ENCODE results near the gene NTM.

Gene NTM

DNA sequence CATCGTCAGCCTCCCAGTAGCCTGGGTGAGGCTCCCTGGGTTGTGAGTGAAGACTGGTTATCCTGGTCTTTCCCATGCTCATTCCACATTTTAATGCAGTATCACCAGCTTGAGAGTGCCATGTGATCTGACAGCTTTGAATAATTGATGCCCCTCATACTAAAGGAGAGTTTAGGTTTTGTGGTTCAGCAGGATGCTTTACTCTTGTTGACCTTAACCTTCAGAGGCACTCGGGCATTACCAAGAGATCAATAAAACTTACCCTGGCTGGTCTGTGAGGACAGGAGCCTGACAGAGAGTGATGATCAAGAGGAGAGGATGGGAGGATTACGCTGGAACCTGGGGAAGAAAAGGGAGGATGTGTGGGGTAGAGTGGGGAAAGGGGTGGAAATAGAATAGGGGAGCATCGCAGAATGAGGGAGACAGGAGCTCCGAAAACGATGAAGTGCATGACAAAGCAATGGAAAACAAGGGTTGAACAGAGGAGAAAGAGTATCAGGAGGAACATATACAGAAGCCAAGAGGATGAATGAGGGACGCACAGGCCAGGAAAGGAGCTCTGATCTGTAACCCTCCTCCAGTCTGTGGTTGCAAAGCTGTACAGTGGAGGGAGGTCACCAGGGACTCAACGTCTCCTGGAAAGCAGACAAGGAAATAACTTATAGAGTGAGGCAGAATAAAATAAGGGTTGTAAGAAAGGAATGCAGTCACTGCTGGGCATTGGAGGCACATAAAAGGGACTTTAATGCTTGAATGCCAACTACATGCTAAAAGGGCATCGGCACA is 594.5 kb downstream of the NTM start:
- in situ Hi-C loops (cut with HindIII; ENCODE audit: low sequenced_read_pairs): no loop called here
- TF ChIP-seq, protein P1, sequence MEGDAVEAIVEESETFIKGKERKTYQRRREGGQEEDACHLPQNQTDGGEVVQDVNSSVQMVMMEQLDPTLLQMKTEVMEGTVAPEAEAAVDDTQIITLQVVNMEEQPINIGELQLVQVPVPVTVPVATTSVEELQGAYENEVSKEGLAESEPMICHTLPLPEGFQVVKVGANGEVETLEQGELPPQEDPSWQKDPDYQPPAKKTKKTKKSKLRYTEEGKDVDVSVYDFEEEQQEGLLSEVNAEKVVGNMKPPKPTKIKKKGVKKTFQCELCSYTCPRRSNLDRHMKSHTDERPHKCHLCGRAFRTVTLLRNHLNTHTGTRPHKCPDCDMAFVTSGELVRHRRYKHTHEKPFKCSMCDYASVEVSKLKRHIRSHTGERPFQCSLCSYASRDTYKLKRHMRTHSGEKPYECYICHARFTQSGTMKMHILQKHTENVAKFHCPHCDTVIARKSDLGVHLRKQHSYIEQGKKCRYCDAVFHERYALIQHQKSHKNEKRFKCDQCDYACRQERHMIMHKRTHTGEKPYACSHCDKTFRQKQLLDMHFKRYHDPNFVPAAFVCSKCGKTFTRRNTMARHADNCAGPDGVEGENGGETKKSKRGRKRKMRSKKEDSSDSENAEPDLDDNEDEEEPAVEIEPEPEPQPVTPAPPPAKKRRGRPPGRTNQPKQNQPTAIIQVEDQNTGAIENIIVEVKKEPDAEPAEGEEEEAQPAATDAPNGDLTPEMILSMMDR (IDR thresholded peaks at IDR 0.05; ENCODE audit: low read depth, low read length): no peak
- DNase-seq (ENCODE audit: low read depth, low spot score): no peak
- H3K4me3 ChIP-seq (ENCODE audit: low read depth, low read length): no peak overlapping the region

DNA sequence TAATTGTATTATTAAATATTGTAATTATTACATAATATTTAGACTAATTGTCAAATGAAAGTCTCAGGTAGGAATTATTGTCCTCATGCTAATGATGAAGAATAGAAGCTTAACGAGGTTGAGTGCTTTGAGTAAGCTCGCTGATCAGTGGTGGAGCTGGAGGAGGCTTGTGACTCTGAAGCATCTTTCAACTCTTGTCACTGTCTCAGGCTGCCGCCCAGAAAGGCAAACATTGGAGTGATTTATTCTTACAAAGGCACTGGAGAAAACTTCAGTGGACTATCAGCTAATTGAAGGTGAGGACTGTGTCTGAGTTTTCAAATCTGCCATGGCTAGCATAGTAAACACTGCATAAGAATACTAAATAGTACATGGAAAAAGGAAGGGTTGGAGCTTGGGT is 595.1 kb downstream of the NTM start:
- in situ Hi-C loops (cut with HindIII; ENCODE audit: low sequenced_read_pairs): no loop called here
- no peak overlapping the region for H3K4me3 ChIP-seq (ENCODE audit: low read depth, low read length)
- DNase-seq (ENCODE audit: low read depth, low spot score): no peak
- TF ChIP-seq, protein P1 (IDR thresholded peaks at IDR 0.05; ENCODE audit: low read depth, low read length): no peak

DNA sequence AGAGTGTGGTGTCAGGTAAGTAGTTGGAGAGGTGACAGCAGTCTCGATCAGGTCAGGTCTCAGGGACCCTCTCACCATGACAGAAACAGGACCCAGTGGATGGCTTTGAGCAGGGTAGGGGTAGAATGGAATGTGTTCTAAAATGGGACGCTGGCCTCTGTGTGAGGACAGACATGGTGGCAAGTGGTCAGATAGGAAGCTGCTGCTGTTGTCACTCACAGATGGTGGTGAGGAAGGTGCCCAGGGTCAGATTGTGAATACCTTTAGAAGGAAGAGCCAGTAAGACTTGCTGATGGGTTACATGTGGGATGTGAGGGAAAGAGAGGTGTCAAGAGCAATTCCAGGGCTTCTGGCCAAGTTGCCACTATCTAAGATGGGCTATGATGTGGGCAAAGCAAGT is 596.3 kb downstream of the NTM start:
- no peak overlapping the region for H3K4me3 ChIP-seq (ENCODE audit: low read depth, low read length)
- no peak for DNase-seq (ENCODE audit: low read depth, low spot score)
- in situ Hi-C loops (cut with HindIII; ENCODE audit: low sequenced_read_pairs): no loop called here
- TF ChIP-seq, protein P1 (IDR thresholded peaks at IDR 0.05; ENCODE audit: low read depth, low read length): no peak

DNA sequence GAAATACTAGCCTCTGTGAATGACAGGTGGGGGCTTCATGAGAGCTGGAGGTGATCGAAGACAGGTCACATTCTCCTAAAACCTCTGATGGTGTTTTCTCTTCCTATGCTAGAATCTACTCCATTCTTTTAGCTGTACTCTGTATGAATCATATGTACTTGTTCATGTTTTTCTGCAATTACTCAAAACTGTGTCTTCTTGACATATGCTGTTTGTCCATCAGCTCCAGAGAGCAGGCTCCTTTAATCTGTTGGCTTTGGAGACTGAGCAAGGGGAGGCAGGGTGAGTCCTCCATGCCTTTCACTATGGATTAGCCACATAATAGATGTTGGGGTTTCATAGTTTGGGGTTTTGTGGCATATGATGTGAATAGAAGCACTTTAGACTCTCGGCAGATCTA is 598.8 kb downstream of the NTM start:
- TF ChIP-seq, protein P1 (IDR thresholded peaks at IDR 0.05; ENCODE audit: low read depth, low read length): no peak
- DNase-seq (ENCODE audit: low read depth, low spot score): no peak
- H3K4me3 ChIP-seq (ENCODE audit: low read depth, low read length): no peak overlapping the region
- in situ Hi-C loops (cut with HindIII; ENCODE audit: low sequenced_read_pairs): no loop called here

DNA sequence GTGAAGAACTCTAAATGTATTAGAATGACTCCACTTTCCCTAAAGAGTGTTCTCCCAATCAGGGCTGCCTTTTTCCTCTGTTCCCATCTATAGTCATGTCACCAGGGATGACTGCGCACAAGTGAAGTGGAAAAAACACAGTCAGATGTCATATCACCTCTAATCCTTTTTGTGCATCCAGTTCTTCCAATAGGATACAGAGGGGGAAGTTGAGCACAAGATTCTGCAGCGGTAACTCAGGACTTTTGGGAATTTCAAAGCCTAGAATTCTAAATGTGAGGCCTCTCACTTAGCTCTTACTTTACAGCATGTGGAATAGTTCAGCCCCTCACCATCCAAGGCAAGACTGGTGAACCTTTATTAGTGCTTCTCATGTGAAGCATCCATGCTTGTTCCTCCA is 602.6 kb downstream of the NTM start:
- no peak overlapping the region for H3K4me3 ChIP-seq (ENCODE audit: low read depth, low read length)
- DNase-seq (ENCODE audit: low read depth, low spot score): no peak
- in situ Hi-C loops (cut with HindIII; ENCODE audit: low sequenced_read_pairs): no loop called here
- TF ChIP-seq, protein P1 (IDR thresholded peaks at IDR 0.05; ENCODE audit: low read depth, low read length): no peak

DNA sequence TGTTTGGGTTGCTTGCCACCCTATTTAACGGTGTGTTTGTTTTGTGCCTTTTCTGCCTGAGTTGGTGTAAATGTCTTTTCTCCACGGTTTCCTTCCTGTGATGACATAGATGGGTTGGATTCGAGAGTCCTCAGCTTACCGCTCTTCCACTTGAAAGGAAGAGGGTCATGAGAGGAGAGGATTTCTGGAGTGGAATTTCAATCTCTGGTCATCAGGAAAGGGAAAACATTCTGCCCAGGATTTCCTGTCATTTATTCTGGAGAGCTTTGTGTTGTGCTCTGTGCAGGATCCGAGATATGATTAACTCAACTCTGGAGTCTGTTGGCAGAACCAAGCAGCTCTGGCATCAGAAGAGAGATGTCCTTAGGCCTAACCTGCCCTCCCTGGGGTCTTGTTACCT is 605.2 kb downstream of the NTM start:
- DNase-seq (ENCODE audit: low read depth, low spot score): no peak
- TF ChIP-seq, protein P1 (IDR thresholded peaks at IDR 0.05; ENCODE audit: low read depth, low read length): no peak
- in situ Hi-C loops (cut with HindIII; ENCODE audit: low sequenced_read_pairs): no loop called here
- H3K4me3 ChIP-seq (ENCODE audit: low read depth, low read length): no peak overlapping the region

Measured in astrocyte of the spinal cord (primary cell).